ENCODE data around the gene MPP3.

- TF ChIP-seq, protein P1, sequence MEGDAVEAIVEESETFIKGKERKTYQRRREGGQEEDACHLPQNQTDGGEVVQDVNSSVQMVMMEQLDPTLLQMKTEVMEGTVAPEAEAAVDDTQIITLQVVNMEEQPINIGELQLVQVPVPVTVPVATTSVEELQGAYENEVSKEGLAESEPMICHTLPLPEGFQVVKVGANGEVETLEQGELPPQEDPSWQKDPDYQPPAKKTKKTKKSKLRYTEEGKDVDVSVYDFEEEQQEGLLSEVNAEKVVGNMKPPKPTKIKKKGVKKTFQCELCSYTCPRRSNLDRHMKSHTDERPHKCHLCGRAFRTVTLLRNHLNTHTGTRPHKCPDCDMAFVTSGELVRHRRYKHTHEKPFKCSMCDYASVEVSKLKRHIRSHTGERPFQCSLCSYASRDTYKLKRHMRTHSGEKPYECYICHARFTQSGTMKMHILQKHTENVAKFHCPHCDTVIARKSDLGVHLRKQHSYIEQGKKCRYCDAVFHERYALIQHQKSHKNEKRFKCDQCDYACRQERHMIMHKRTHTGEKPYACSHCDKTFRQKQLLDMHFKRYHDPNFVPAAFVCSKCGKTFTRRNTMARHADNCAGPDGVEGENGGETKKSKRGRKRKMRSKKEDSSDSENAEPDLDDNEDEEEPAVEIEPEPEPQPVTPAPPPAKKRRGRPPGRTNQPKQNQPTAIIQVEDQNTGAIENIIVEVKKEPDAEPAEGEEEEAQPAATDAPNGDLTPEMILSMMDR (IDR thresholded peaks at IDR 0.05; ENCODE audit: borderline replicate concordance, extremely low read depth, low read length, poor library complexity, severe bottlenecking) = no peak
- no peak for TF ChIP-seq EZH2 (IDR thresholded peaks at IDR 0.05; ENCODE audit: borderline replicate concordance, low read depth, low read length, severe bottlenecking)
These were observed 16.3 kb downstream of the MPP3 start for GRCh38 chr17:43816336-43817320.
